ENCODE results near the gene UQCR10.
"Not testable (repeated sequence)": the region's sequence is repeated elsewhere in the genome, so short reads cannot be mapped to it uniquely, and the experiment has no call there.

DNA sequence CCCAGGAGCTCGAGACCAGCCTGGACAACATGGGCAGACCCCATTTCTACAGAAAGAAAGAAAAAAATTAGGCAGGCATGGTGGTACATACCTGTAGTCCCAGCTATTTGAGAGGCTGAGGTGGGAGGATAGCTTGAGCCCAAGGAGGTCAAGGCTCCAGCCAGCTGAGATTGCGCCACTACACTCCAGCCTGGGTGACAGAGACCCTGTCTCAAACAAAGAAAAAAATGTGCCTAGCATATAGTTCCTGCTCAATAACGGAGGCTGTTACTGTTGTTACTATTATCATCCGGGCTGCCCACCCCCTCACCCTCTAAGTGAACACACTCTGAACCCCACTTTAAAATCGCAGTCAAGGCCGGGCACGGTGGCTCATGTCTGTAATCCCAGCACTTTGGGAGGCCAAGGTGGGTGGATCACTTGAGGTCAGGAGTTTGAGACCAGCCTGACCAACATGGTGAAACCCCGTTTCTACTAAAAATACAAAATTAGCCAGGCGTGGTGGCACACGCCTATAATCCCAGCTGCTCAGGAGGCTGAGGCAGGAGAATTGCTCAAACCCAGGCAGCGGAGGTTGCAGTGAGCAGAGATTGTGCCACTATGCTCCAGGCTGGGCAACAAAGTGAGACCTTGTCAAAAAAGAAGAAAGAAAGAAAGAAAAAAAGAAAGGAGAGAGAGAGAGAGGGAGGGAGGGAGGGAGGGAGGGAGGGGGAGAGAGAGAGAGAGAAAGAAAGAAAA lies 12.3 kb upstream of the UQCR10 start:
- not testable (repeated sequence) for TF ChIP-seq POLR2A (IDR thresholded peaks at IDR 0.05; ENCODE audit: borderline replicate concordance, extremely low read depth, insufficient read depth, insufficient read length); EGR1 (IDR thresholded peaks at IDR 0.05; ENCODE audit: low read depth); SP1 (IDR thresholded peaks at IDR 0.05; ENCODE audit: low read depth); EZH2 (IDR thresholded peaks at IDR 0.05); POLR2AphosphoS5 (IDR thresholded peaks at IDR 0.05; ENCODE audit: low read depth, low read length); RAD21 (IDR thresholded peaks at IDR 0.05; ENCODE audit: low read depth); ELF1 (IDR thresholded peaks at IDR 0.05; ENCODE audit: borderline replicate concordance, low read depth); CBX3 (IDR thresholded peaks at IDR 0.05; ENCODE audit: low read depth); ZNF274 (IDR thresholded peaks at IDR 0.05; ENCODE audit: low read depth, low read length)
- TF ChIP-seq, protein P1, sequence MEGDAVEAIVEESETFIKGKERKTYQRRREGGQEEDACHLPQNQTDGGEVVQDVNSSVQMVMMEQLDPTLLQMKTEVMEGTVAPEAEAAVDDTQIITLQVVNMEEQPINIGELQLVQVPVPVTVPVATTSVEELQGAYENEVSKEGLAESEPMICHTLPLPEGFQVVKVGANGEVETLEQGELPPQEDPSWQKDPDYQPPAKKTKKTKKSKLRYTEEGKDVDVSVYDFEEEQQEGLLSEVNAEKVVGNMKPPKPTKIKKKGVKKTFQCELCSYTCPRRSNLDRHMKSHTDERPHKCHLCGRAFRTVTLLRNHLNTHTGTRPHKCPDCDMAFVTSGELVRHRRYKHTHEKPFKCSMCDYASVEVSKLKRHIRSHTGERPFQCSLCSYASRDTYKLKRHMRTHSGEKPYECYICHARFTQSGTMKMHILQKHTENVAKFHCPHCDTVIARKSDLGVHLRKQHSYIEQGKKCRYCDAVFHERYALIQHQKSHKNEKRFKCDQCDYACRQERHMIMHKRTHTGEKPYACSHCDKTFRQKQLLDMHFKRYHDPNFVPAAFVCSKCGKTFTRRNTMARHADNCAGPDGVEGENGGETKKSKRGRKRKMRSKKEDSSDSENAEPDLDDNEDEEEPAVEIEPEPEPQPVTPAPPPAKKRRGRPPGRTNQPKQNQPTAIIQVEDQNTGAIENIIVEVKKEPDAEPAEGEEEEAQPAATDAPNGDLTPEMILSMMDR (IDR thresholded peaks at IDR 0.05 in 2 of 3, conservative IDR thresholded peaks at IDR 0.05 in 1 of 3; ENCODE audit: borderline replicate concordance in 1 of 3, insufficient read depth in 1 of 3, low read depth in 2 of 3, low read length in 2 of 3): not testable (repeated sequence)
- TF ChIP-seq, protein P2, sequence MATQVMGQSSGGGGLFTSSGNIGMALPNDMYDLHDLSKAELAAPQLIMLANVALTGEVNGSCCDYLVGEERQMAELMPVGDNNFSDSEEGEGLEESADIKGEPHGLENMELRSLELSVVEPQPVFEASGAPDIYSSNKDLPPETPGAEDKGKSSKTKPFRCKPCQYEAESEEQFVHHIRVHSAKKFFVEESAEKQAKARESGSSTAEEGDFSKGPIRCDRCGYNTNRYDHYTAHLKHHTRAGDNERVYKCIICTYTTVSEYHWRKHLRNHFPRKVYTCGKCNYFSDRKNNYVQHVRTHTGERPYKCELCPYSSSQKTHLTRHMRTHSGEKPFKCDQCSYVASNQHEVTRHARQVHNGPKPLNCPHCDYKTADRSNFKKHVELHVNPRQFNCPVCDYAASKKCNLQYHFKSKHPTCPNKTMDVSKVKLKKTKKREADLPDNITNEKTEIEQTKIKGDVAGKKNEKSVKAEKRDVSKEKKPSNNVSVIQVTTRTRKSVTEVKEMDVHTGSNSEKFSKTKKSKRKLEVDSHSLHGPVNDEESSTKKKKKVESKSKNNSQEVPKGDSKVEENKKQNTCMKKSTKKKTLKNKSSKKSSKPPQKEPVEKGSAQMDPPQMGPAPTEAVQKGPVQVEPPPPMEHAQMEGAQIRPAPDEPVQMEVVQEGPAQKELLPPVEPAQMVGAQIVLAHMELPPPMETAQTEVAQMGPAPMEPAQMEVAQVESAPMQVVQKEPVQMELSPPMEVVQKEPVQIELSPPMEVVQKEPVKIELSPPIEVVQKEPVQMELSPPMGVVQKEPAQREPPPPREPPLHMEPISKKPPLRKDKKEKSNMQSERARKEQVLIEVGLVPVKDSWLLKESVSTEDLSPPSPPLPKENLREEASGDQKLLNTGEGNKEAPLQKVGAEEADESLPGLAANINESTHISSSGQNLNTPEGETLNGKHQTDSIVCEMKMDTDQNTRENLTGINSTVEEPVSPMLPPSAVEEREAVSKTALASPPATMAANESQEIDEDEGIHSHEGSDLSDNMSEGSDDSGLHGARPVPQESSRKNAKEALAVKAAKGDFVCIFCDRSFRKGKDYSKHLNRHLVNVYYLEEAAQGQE (IDR thresholded peaks at IDR 0.05; ENCODE audit: low read depth): not testable (repeated sequence)
- TF ChIP-seq, protein P3, sequence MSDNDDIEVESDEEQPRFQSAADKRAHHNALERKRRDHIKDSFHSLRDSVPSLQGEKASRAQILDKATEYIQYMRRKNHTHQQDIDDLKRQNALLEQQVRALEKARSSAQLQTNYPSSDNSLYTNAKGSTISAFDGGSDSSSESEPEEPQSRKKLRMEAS (IDR thresholded peaks at IDR 0.05): not testable (repeated sequence)

All from HCT116 (cell line).